HEK293 (cell line): ENCODE measurements around the gene ZNF507.

Source experiments
- CTCF ChIA-PET: fragments of 350-600 bp; formaldehyde crosslinking; extraction: SDS; loops from one replicate; lab custom pipeline; 2021; ENCODE audit warnings: antibody characterized with exemption; lab: Yijun Ruan, JAX
- POLR2A ChIA-PET: fragments of 300-600 bp; formaldehyde crosslinking; extraction: SDS; loops from one replicate; lab custom pipeline; 2020; ENCODE audit warnings: antibody characterized with exemption, inconsistent platforms; lab: Yijun Ruan, JAX
- H3K27ac ChIP-seq: fragments of 200-500 bp; sonication (Bioruptor generic); 2 replicates; pipeline ENCODE4 v1.5.1; 2014; ENCODE audit warnings: low read depth, low read length, control low read depth, inconsistent platforms; ENCODE audit errors: extremely low read depth
- H3K36me3 ChIP-seq, 2 experiments: fragments of 200-500 bp in 1 of 2; sonication (Bioruptor generic) in 1 of 2; 1 replicate in 1 of 2; 2 replicates in 1 of 2; pipeline ENCODE4 v1.5.1; 2014 to 2017; ENCODE audit warnings: inconsistent platforms in 2 of 2, low read length in 2 of 2; ENCODE audit not compliant: control insufficient read depth in 2 of 2, insufficient read depth in 1 of 2
- H3K4me1 ChIP-seq: fragments of 200-500 bp; sonication (Bioruptor generic); 2 replicates; pipeline ENCODE4 v1.5.1; 2014; ENCODE audit warnings: mild to moderate bottlenecking, low read length, inconsistent platforms; ENCODE audit not compliant: control insufficient read depth, insufficient read depth
- H3K4me3 ChIP-seq: 2 replicates; pipeline ENCODE4 v1.5.1; 2011; ENCODE audit warnings: low read depth, mild to moderate bottlenecking, control low read depth, low read length, moderate library complexity
- H3K9me3 ChIP-seq: fragments of 200-500 bp; sonication (Bioruptor generic); 2 replicates; pipeline ENCODE4 v1.5.1; 2014; ENCODE audit warnings: low read depth, low read length, inconsistent platforms; ENCODE audit not compliant: control insufficient read depth, insufficient read depth
- ATF2 ChIP-seq: fragments of 450-650 bp; formaldehyde crosslinking; IDR thresholded peaks from 2 replicates; pipeline ENCODE4 v1.5.1; 2016; ENCODE audit warnings: missing biosample characterization, missing genetic modification characterization, low read depth
- CTCF ChIP-seq: fragments of 450-650 bp; formaldehyde crosslinking; IDR thresholded peaks from 2 replicates; pipeline ENCODE4 v1.5.1; 2016; ENCODE audit warnings: missing biosample characterization, missing genetic modification characterization
- GLI2 ChIP-seq: fragments of 450-650 bp; formaldehyde crosslinking; IDR thresholded peaks from 2 replicates; pipeline ENCODE4; 2017; ENCODE audit warnings: missing biosample characterization, missing genetic modification characterization, low read depth, borderline replicate concordance
- GLI4 ChIP-seq: fragments of 450-650 bp; formaldehyde crosslinking; IDR thresholded peaks from 2 replicates; pipeline ENCODE4 v1.5.1; 2016; ENCODE audit warnings: missing biosample characterization, missing genetic modification characterization
- GLIS2 ChIP-seq: fragments of 450-650 bp; formaldehyde crosslinking; IDR thresholded peaks from 2 replicates; pipeline ENCODE4 v1.5.1; 2016; ENCODE audit warnings: missing biosample characterization, missing genetic modification characterization
- HOXC10 ChIP-seq: sonication (generic); formaldehyde crosslinking; IDR thresholded peaks from 2 replicates; pipeline ENCODE4 v1.8.1; 2023; ENCODE audit warnings: mild to moderate bottlenecking, missing genetic modification reagents
- KLF8 ChIP-seq: fragments of 450-650 bp; formaldehyde crosslinking; IDR thresholded peaks from 2 replicates; pipeline ENCODE4 v1.5.1; 2016; ENCODE audit warnings: missing biosample characterization, missing genetic modification characterization
- MEIS1 ChIP-seq: sonication (generic); formaldehyde crosslinking; IDR thresholded peaks from 2 replicates; pipeline ENCODE4 v1.8.1; 2022; ENCODE audit warnings: missing genetic modification reagents, mild to moderate bottlenecking, borderline replicate concordance
- MZF1 ChIP-seq: fragments of 450-650 bp; formaldehyde crosslinking; IDR thresholded peaks from 2 replicates; pipeline ENCODE4 v1.5.1; 2017; ENCODE audit warnings: missing biosample characterization, missing genetic modification characterization, borderline replicate concordance
- SALL2 ChIP-seq: fragments of 450-650 bp; formaldehyde crosslinking; IDR thresholded peaks from 2 replicates; pipeline ENCODE4 v1.5.0; 2017; ENCODE audit warnings: missing biosample characterization, mild to moderate bottlenecking, missing genetic modification characterization, borderline replicate concordance
- SCRT1 ChIP-seq: fragments of 450-650 bp; formaldehyde crosslinking; IDR thresholded peaks from 2 replicates; pipeline ENCODE4 v1.5.1; 2016; ENCODE audit warnings: missing biosample characterization, missing genetic modification characterization, borderline replicate concordance
- SCRT2 ChIP-seq: fragments of 450-650 bp; formaldehyde crosslinking; IDR thresholded peaks from 2 replicates; pipeline ENCODE4 v1.5.1; 2016; ENCODE audit warnings: missing biosample characterization, missing genetic modification characterization
- ZIC2 ChIP-seq: fragments of 450-650 bp; formaldehyde crosslinking; IDR thresholded peaks from 2 replicates; pipeline ENCODE4 v1.5.1; 2016; ENCODE audit warnings: missing biosample characterization, missing genetic modification characterization
- ZNF114 ChIP-seq: fragments of 450-650 bp; formaldehyde crosslinking; IDR thresholded peaks from 2 replicates; pipeline ENCODE4 v1.5.0; 2017; ENCODE audit warnings: missing biosample characterization, missing genetic modification characterization
- ZNF18 ChIP-seq: fragments of 450-650 bp; formaldehyde crosslinking; IDR thresholded peaks from 2 replicates; pipeline ENCODE4 v1.5.1; 2016; ENCODE audit warnings: missing biosample characterization, missing genetic modification characterization
- ZNF266 ChIP-seq: fragments of 450-650 bp; formaldehyde crosslinking; IDR thresholded peaks from 2 replicates; pipeline ENCODE4 v1.5.1; 2016; ENCODE audit warnings: missing biosample characterization, missing genetic modification characterization, low read depth
- ZNF426 ChIP-seq: fragments of 450-650 bp; formaldehyde crosslinking; IDR thresholded peaks from 2 replicates; pipeline ENCODE4 v1.5.1; 2017; ENCODE audit warnings: missing biosample characterization, missing genetic modification characterization, mild to moderate bottlenecking, inconsistent platforms, moderate library complexity
- ZNF596 ChIP-seq: fragments of 450-650 bp; IDR thresholded peaks from 2 replicates; pipeline ENCODE4 v1.5.0; 2018; ENCODE audit warnings: missing biosample characterization, mild to moderate bottlenecking, missing genetic modification characterization, moderate library complexity
- ZNF624 ChIP-seq: fragments of 450-650 bp; formaldehyde crosslinking; IDR thresholded peaks from 2 replicates; pipeline ENCODE4 v1.5.1; 2017; ENCODE audit warnings: missing biosample characterization, missing genetic modification characterization
- ZNF654 ChIP-seq: fragments of 450-650 bp; formaldehyde crosslinking; IDR thresholded peaks from 2 replicates; pipeline ENCODE4 v1.5.1; 2016; ENCODE audit warnings: low read depth, missing biosample characterization, missing genetic modification characterization
- ZNF768 ChIP-seq: fragments of 450-650 bp; formaldehyde crosslinking; IDR thresholded peaks from 2 replicates; pipeline ENCODE4 v1.5.1; 2018; ENCODE audit warnings: missing biosample characterization, mild to moderate bottlenecking, missing genetic modification characterization
- TF ChIP-seq, protein P1 (sequence below): fragments of 450-650 bp; formaldehyde crosslinking; IDR thresholded peaks from 2 replicates; pipeline ENCODE4 v1.5.1; 2016; ENCODE audit warnings: missing biosample characterization, missing genetic modification characterization, borderline replicate concordance

Gene ZNF507

DNA sequence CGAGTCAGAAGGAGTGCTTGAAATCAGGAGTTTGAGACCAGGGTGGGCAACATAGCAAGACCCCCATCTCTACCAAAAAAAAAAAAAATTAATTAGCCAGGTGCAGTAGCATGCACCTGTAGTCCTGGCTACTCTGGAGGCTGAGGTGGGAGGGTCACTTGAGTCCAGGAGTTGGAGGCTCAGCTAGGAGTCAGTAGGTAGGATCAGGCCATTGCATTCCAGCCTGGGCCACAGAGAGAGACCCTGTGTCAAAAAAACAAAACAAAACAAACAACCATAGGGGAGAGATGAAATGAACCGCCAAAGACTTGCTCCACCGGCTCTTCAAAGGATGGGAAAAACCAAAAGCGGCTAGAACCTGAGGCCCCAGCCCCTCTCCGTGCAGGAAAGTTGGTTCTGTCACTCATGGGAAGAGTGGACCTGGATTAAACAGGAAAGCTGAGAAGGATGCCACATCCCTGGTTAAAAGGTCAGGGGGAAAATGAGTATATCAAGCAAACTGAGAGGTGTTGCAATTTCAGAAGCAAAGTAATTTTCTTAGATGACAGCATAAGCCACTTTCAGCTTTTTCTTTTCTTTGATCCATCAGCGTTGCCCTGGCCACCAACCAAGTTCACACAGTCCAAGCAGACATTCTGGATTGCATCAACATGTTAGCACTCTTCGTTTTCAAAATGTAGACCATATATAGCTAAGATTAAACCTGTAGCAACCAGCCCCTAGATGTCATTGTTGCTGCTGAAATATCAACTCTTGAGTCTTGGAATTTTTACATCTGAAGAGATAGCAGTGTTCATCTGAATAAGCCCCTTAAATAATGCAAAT lies 8.9 kb upstream of the ZNF507 start:
- no peaks in the 10 kb centered on the region for H3K9me3 ChIP-seq
- no peak overlapping the region for H3K4me3 ChIP-seq
- H3K36me3 ChIP-seq = no peaks in the 10 kb centered on the region
- no peak for TF ChIP-seq ATF2 (tag by site-specific recombination)
- TF ChIP-seq ZNF624 (tag by site-specific recombination) = no peak
- no peak for TF ChIP-seq KLF8
- TF ChIP-seq HOXC10 (CRISPR knock-in tag) = no peak
- TF ChIP-seq ZNF114 (tag by site-specific recombination) = no peak
- 0 out of 2 replicates have a peak, but pooled peaks have one; percentile 10 for TF ChIP-seq SCRT2 (tag by site-specific recombination)
- peak; percentile 43 for TF ChIP-seq ZNF654
- no peak for TF ChIP-seq ZNF266 (tag by site-specific recombination)
- no peak for TF ChIP-seq ZNF596 (tag by site-specific recombination)
- TF ChIP-seq SCRT1 (tag by site-specific recombination) = no peak
- TF ChIP-seq, protein P1, sequence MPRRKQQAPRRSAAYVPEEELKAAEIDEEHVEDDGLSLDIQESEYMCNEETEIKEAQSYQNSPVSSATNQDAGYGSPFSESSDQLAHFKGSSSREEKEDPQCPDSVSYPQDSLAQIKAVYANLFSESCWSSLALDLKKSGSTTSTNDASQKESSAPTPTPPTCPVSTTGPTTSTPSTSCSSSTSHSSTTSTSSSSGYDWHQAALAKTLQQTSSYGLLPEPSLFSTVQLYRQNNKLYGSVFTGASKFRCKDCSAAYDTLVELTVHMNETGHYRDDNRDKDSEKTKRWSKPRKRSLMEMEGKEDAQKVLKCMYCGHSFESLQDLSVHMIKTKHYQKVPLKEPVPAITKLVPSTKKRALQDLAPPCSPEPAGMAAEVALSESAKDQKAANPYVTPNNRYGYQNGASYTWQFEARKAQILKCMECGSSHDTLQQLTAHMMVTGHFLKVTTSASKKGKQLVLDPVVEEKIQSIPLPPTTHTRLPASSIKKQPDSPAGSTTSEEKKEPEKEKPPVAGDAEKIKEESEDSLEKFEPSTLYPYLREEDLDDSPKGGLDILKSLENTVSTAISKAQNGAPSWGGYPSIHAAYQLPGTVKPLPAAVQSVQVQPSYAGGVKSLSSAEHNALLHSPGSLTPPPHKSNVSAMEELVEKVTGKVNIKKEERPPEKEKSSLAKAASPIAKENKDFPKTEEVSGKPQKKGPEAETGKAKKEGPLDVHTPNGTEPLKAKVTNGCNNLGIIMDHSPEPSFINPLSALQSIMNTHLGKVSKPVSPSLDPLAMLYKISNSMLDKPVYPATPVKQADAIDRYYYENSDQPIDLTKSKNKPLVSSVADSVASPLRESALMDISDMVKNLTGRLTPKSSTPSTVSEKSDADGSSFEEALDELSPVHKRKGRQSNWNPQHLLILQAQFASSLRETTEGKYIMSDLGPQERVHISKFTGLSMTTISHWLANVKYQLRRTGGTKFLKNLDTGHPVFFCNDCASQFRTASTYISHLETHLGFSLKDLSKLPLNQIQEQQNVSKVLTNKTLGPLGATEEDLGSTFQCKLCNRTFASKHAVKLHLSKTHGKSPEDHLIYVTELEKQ (tag by site-specific recombination) = no peak
- peak; percentile 27; the same call in 1 of the 2 replicates for TF ChIP-seq CTCF (tag by site-specific recombination)
- no peak for TF ChIP-seq GLI4 (tag by site-specific recombination)
- TF ChIP-seq MEIS1 (CRISPR knock-in tag) = no peak
- TF ChIP-seq MZF1 (tag by site-specific recombination) = no peak
- H3K4me1 ChIP-seq = no peaks in the 10 kb centered on the region
- POLR2A ChIA-PET = interaction anchor here (0.6 to 1.5 kb wide), 3 partner anchors 9 to 18 kb away, joined by 3 to 10 read pairs (median 5); partner anchors contain the start of gene ZNF507
- CTCF ChIA-PET = interaction anchor here (0.6 to 2.7 kb wide), 9 partner anchors 15 to 431 kb away, joined by 3 to 19 read pairs (median 3); no protein-coding TSS in a partner anchor
- H3K27ac ChIP-seq = no peak overlapping the region

DNA sequence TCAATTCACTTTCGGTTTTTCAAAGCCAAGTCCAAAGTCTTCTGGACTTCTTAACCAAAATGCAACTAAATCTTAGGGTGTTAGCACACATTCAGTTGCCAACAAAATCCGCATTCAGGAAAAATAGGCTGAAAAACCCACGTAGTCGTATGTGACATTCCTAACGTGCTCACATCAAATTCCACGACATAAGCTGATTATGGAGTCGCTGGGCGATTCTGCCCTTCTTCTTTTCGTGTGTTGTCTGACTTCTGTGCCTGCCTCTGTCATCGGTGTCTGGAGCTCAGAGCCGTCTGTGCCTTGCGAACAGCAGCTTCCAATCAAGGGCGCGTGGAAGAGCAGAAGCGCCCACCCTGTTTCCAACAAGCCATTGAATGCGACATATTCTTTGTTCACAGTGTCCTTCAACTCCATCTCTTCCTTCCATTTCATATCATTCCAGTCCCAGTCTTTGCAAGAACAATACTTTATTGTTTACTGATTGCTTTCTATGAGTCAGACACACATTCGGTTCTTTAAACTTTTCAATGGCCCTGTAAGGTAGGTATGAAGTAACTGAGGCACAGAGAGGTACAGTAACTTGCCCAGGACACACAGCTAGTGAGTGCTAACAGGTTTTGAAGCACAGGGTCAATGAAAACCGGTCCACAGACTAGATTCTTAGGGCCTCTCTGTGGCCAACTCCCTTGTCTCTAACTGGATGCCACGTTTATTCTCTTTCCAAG lies 8.2 kb upstream of the ZNF507 start:
- ChIA-PET POLR2A (interaction anchor here (0.6 to 1.5 kb wide), 3 partner anchors 8 to 18 kb away, joined by 3 to 10 read pairs (median 5); partner anchors contain the start of gene ZNF507), CTCF (interaction anchor here (0.6 to 4.7 kb wide), 13 partner anchors 9 to 243 kb away, joined by 3 to 26 read pairs (median 5); no protein-coding TSS in a partner anchor)
- H3K36me3 ChIP-seq = no peaks in the 10 kb centered on the region
- H3K4me3 ChIP-seq = no peak overlapping the region
- no peaks in the 10 kb centered on the region for H3K4me1 ChIP-seq
- no peak overlapping the region for H3K27ac ChIP-seq
- H3K9me3 ChIP-seq = no peaks in the 10 kb centered on the region
- no peak for TF ChIP-seq ZNF18 (tag by site-specific recombination)
- TF ChIP-seq ZNF426 (tag by site-specific recombination) = no peak
- no peak for TF ChIP-seq SALL2 (tag by site-specific recombination)
- TF ChIP-seq ZNF114 (tag by site-specific recombination) = no peak
- TF ChIP-seq GLIS2 (tag by site-specific recombination) = no peak
- no peak for TF ChIP-seq ZIC2 (tag by site-specific recombination)
- TF ChIP-seq ZNF768 (tag by site-specific recombination) = peak; percentile 85
- no peak for TF ChIP-seq GLI2
